AG04450 (cell line): ENCODE results near the gene YJU2. TPM values are rescaled to one million over a fixed set of nuclear protein-coding genes. Genes with fewer than 3 reads are reported as not detected.
"Not testable (repeated sequence)": the region's sequence is repeated elsewhere in the genome, so short reads cannot be mapped to it uniquely, and the experiment has no call there.

Experiments used
- CTCF ChIA-PET: fragments of 300-600, 350-600 bp; formaldehyde crosslinking; extraction: SDS; loops from one replicate; lab custom pipeline; 2022; ENCODE audit warnings: antibody characterized with exemption, inconsistent platforms; lab: Charles Lee
- POLR2A ChIA-PET: fragments of 350-600 bp; formaldehyde crosslinking; extraction: SDS; loops from one replicate; lab custom pipeline; 2021; ENCODE audit warnings: antibody characterized with exemption, inconsistent platforms; lab: Yijun Ruan, JAX
- DNase-seq: peaks from one replicate; pipeline ENCODE4 v3.0.0-alpha.2; 2011; ENCODE audit warnings: low read depth, low spot score
- H3K27ac ChIP-seq: one replicate; pipeline ENCODE4 v1.5.1; 2012; ENCODE audit warnings: low read depth, low read length, control low read depth
- H3K27me3 ChIP-seq: one replicate; pipeline ENCODE4 v1.6.0; 2012; ENCODE audit warnings: low read length; ENCODE audit not compliant: control insufficient read depth, insufficient read depth
- H3K4me3 ChIP-seq: 2 replicates; pipeline ENCODE4 v1.5.1; 2011; ENCODE audit warnings: mild to moderate bottlenecking, low read depth, low read length, control low read depth
- H3K9me3 ChIP-seq: 2 replicates; pipeline ENCODE4 v1.5.1; 2012; ENCODE audit warnings: low read length; ENCODE audit not compliant: control insufficient read depth, insufficient read depth
- polyA plus RNA-seq: library from polyadenylated mRNA; depleted of rRNA; stranded (reverse); fragments of >200 nt; gene quantifications from 2 replicates; pipeline ENCODE4 v1.2.3, GENCODE V29; 2011
- TF ChIP-seq, protein P1 (sequence below): IDR thresholded peaks from 2 replicates; pipeline ENCODE4 v1.5.1; 2011; ENCODE audit warnings: low read depth, low read length, control low read depth, inconsistent platforms

Gene YJU2
- polyA plus RNA-seq, 1 experiment = 10.2 TPM

GRCh38 chr19:4238831-4239230 is 8.0 kb upstream of the YJU2 start:
- DNase-seq = no peak
- CTCF ChIA-PET = no interaction called here
- POLR2A ChIA-PET = no interaction called here

DNA sequence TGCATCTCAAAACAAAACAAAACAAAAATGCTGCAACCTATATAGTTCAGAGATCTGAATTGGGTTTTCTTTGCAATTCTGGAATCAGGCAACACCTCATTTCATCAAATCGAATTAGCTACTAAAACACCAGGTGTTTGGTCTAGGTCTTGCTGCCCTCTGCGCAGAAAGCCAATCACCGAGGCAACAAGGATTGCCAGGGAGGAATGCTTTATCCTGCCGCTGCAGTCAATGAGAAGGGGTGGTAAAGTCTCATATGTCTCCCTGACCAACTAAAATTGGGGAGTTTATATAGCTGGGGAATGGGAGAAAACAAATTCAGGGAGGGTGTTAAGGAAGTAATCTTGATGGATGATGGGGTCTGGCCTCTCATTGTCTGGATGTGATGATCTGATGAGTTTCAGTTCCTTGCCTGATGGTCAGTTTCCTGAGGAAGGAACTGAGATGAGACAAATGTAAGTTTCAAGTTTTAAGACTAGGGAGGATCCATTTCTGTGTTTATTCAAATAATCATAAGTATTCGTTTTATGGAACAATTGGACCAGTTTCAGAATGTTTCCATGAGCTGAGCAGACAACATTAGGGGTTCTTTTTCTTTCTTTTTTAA is 5.0 kb upstream of the YJU2 start:
- DNase-seq = no peak
- no peak overlapping the region for H3K4me3 ChIP-seq
- TF ChIP-seq, protein P1, sequence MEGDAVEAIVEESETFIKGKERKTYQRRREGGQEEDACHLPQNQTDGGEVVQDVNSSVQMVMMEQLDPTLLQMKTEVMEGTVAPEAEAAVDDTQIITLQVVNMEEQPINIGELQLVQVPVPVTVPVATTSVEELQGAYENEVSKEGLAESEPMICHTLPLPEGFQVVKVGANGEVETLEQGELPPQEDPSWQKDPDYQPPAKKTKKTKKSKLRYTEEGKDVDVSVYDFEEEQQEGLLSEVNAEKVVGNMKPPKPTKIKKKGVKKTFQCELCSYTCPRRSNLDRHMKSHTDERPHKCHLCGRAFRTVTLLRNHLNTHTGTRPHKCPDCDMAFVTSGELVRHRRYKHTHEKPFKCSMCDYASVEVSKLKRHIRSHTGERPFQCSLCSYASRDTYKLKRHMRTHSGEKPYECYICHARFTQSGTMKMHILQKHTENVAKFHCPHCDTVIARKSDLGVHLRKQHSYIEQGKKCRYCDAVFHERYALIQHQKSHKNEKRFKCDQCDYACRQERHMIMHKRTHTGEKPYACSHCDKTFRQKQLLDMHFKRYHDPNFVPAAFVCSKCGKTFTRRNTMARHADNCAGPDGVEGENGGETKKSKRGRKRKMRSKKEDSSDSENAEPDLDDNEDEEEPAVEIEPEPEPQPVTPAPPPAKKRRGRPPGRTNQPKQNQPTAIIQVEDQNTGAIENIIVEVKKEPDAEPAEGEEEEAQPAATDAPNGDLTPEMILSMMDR = no peak
- peaks cover 4% of the 10 kb centered on the region for H3K27me3 ChIP-seq
- ChIA-PET CTCF (interaction anchor here (0.7 kb wide), 2 partner anchors 180 to 1007 kb away, joined by 4 read pairs; no protein-coding TSS in a partner anchor), POLR2A (interaction anchor here (0.7 kb wide), 1 partner anchor 121 kb away, joined by 8 read pairs; no protein-coding TSS in a partner anchor)
- no peak overlapping the region for H3K27ac ChIP-seq
- H3K9me3 ChIP-seq = peaks cover 7% of the 10 kb centered on the region

More at GRCh38 chr19:4238831-4239230, 8.0 kb upstream of the YJU2 start:
- TF ChIP-seq, protein P1 = no peak
- Histone ChIP-seq H3K4me3 (no peak overlapping the region), H3K27ac (no peak overlapping the region), H3K9me3 (peaks cover 7% of the 10 kb centered on the region), H3K27me3 (peaks cover 6% of the 10 kb centered on the region)

DNA sequence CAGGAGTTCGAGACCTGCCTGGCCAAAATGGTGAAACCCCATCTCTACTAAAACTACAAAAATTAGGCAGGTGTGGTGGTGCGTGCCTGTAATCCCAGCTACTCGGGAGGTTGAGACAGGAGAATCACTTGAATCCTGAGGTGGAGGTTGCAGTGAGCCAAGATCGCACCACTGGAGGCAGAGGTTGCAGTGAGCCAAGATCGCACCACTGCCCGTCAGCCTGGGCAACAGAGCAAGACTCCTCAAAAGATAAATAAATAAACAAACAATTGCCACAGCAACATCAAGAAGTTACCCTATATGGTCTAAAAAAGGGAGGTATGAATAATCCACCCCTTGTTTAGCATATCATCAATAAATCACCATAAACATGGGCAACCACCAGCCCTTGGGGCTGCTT is 942 bp upstream of the YJU2 start:
- DNase-seq, H3K4me3 ChIP-seq, H3K27me3 ChIP-seq, H3K9me3 ChIP-seq, POLR2A ChIA-PET, H3K27ac ChIP-seq, CTCF ChIA-PET: not testable (repeated sequence)

GRCh38 chr19:4256563-4256962 is 9.7 kb downstream of the YJU2 start:
- H3K9me3 ChIP-seq = peaks cover 16% of the 10 kb centered on the region
- ChIA-PET CTCF (no interaction called here), POLR2A (no interaction called here)
- H3K27ac ChIP-seq = no peak overlapping the region
- TF ChIP-seq, protein P1 = no peak; the same call in 1 of the 2 replicates
- H3K4me3 ChIP-seq = no peak overlapping the region
- no peak for DNase-seq
- no peaks in the 10 kb centered on the region for H3K27me3 ChIP-seq

- Histone ChIP-seq H3K27me3 (no peaks in the 10 kb centered on the region), H3K9me3 (peaks cover 16% of the 10 kb centered on the region), H3K4me3 (no peak overlapping the region), H3K27ac (no peak overlapping the region)
- POLR2A ChIA-PET = no interaction called here
- DNase-seq = no peak
- CTCF ChIA-PET = no interaction called here
- TF ChIP-seq, protein P1 = no peak
Observed at GRCh38 chr19:4257025-4257424, 10.1 kb downstream of the YJU2 start.
